ENCODE results near the gene HSPB7.

The HSPB7 gene

DNA sequence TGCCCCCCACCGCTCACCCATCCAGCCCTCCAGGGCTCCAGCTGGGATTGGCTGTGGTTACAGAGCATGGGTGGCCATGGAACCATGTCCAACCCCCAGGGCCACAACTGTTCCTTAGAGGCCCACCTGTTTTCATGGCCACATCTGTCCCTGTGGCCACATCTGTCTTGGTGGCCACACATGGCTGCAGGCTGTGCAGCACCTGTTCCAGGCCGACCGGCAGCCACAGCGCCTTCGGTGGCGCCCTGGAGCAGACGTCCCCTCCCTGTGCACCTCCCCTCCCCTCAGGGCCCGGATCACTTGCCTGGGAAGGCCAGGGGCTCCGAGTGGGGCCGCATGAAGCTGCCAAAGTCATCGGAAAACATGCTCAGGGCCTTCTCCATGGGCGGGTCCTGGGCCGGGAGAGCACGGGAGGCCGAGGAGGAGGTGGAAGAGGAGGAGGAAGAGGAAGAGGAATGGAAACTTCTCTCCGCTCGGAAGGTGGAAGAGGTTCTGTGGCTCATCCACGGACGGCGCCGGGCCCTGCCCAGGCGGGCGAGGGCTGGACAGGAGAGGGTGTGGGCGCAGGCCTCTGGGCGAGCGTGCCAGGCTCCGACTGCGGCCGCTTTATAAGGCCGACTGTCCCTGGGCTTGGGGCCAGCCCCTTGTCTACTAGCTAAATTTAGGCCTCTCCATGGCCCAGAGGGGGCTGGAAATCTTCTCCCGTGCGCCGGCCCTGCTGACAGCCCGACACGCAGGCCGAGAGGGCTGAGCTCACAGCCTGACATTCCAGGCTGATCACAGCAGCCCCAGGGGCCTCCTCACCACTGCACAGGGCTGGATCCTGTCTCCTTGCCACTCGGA is at the start of gene HSPB7:
Gene HSPB7 (minus strand): TSS at position 583 of the 843 bp plus-strand sequence. CDS start 80 bp downstream, at position 503.
- TF ChIP-seq CTCF (IDR thresholded peaks at IDR 0.05; ENCODE audit: control insufficient read depth, extremely low read depth, insufficient read depth) = no peak
- no peak for DNase-seq (ENCODE audit: low read depth)
- no peak within 1 kb of the TSS for H3K4me3 ChIP-seq (ENCODE audit: low read depth, low read length)

GRCh38 chr1:16067127-16067768 is 49.4 kb upstream of the HSPB7 start:
- TF ChIP-seq CTCF (IDR thresholded peaks at IDR 0.05; ENCODE audit: control insufficient read depth, extremely low read depth, insufficient read depth) = no peak
- H3K4me3 ChIP-seq (ENCODE audit: low read depth, low read length) = no peak overlapping the region
- DNase-seq (ENCODE audit: low read depth) = no peak

DNA sequence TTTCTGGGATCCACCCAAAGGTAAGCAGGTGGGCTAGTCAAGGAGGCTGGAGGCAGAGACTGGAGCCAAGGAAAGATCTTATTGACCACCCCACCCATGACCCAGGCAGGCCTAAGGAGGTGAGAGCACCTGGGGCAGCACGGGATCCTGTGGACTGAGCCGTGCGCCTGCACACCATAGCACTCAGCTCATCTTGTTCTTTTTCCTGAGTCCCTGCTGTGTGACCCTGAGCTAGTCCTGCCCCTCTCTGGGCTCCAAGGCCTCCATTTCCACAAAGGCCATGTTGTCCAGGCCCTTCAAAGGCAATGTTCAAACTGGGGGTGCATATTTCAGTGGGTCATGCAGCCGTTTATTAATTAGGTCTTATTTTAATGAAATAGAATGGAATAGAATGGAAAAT is 48.4 kb upstream of the HSPB7 start:
- no peak overlapping the region for H3K4me3 ChIP-seq (ENCODE audit: low read depth, low read length)
- TF ChIP-seq CTCF (IDR thresholded peaks at IDR 0.05; ENCODE audit: control insufficient read depth, extremely low read depth, insufficient read depth) = no peak
- no peak for DNase-seq (ENCODE audit: low read depth)

GRCh38 chr1:16065269-16065576 is 47.4 kb upstream of the HSPB7 start:
- TF ChIP-seq CTCF (IDR thresholded peaks at IDR 0.05; ENCODE audit: control insufficient read depth, extremely low read depth, insufficient read depth) = no peak
- no peak overlapping the region for H3K4me3 ChIP-seq (ENCODE audit: low read depth, low read length)
- DNase-seq (ENCODE audit: low read depth) = no peak

- H3K4me3 ChIP-seq (ENCODE audit: low read depth, low read length) = no peak overlapping the region
- DNase-seq (ENCODE audit: low read depth) = no peak
- TF ChIP-seq CTCF (IDR thresholded peaks at IDR 0.05; ENCODE audit: control insufficient read depth, extremely low read depth, insufficient read depth) = no peak
Measured at GRCh38 chr1:16064536-16065268, 46.9 kb upstream of the HSPB7 start.

GRCh38 chr1:16063921-16064320 is 46.1 kb upstream of the HSPB7 start:
- TF ChIP-seq CTCF (IDR thresholded peaks at IDR 0.05; ENCODE audit: control insufficient read depth, extremely low read depth, insufficient read depth) = no peak
- no peak overlapping the region for H3K4me3 ChIP-seq (ENCODE audit: low read depth, low read length)
- DNase-seq (ENCODE audit: low read depth) = no peak
